Uterus (tissue), 2 donors: ENCODE results near the gene ARHGEF28.

Experiments
- POLR2A ChIP-seq, 2 donors: fragments of 450-650 bp; IDR thresholded peaks; one replicate each; pipeline ENCODE4 v1.6.1; 2016; ENCODE audit warnings: antibody characterized with exemption in 2 of 2, mild to moderate bottlenecking in 1 of 2, moderate library complexity in 1 of 2
- TF ChIP-seq, protein P1 (sequence below), 4 experiments: fragments of 200-600 bp in 2 of 4; fragments of 450-650 bp in 2 of 4; sonication (generic) in 2 of 4; IDR thresholded peaks; one replicate each; pipeline ENCODE4 v1.5.1; 2016 to 2019; ENCODE audit warnings: antibody characterized with exemption in 4 of 4, mild to moderate bottlenecking in 2 of 4, moderate library complexity in 1 of 4

DNA sequence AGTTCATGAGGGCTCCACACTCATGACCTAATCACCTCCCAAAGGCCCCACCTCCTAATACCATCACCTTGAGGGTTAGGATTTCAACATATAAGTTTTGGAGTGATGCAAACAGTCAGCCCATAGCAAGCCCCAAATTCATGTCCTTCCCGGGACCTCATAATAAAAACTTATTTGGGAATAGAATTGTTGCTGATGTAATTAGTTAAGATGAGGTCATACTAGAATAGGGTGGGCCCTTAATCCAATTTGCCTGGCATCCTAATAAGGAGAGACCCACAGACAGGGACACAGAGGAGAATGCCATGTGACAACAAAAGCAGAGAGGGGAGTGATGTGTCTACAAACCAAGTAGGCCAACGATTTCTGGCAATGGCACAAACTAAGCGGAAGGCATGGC is 347.1 kb downstream of the ARHGEF28 start:
- TF ChIP-seq, protein P1, sequence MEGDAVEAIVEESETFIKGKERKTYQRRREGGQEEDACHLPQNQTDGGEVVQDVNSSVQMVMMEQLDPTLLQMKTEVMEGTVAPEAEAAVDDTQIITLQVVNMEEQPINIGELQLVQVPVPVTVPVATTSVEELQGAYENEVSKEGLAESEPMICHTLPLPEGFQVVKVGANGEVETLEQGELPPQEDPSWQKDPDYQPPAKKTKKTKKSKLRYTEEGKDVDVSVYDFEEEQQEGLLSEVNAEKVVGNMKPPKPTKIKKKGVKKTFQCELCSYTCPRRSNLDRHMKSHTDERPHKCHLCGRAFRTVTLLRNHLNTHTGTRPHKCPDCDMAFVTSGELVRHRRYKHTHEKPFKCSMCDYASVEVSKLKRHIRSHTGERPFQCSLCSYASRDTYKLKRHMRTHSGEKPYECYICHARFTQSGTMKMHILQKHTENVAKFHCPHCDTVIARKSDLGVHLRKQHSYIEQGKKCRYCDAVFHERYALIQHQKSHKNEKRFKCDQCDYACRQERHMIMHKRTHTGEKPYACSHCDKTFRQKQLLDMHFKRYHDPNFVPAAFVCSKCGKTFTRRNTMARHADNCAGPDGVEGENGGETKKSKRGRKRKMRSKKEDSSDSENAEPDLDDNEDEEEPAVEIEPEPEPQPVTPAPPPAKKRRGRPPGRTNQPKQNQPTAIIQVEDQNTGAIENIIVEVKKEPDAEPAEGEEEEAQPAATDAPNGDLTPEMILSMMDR (IDR thresholded peaks at IDR 0.05), result no peak
- TF ChIP-seq POLR2A (IDR thresholded peaks at IDR 0.05), result no peak
